ENCODE results near the gene TREH. TPM values are rescaled to one million over a fixed set of nuclear protein-coding genes. Genes with fewer than 3 reads are reported as not detected.

The TREH gene
- total RNA-seq, 1 donor from 2014 or later, result not detected

DNA sequence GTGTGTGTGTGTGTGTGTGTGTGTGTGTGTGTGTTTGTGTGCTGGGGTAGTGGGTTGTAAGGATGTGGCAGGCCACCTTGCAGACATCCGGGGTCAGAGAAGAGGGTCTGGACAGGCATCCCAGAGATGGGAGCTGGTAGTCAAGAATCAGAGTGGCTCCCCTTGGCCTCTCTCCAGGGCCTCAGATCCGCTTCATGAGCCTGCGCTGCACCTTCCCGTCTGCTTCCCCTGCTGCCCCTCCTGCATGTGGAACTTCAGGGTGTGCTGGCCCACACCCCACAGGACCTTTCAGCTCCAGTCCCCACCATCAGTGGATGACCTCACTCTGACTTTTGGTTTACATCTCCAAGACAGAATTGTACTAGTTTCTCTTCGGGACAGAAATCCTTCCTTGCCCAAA, 31.2 kb downstream of the TREH start:
- no peak for DNase-seq (ENCODE audit: low read depth, low spot score)

GRCh38 chr11:118646393-118646792, 33.1 kb downstream of the TREH start:
- DNase-seq (ENCODE audit: low read depth, low spot score), result no peak

DNA sequence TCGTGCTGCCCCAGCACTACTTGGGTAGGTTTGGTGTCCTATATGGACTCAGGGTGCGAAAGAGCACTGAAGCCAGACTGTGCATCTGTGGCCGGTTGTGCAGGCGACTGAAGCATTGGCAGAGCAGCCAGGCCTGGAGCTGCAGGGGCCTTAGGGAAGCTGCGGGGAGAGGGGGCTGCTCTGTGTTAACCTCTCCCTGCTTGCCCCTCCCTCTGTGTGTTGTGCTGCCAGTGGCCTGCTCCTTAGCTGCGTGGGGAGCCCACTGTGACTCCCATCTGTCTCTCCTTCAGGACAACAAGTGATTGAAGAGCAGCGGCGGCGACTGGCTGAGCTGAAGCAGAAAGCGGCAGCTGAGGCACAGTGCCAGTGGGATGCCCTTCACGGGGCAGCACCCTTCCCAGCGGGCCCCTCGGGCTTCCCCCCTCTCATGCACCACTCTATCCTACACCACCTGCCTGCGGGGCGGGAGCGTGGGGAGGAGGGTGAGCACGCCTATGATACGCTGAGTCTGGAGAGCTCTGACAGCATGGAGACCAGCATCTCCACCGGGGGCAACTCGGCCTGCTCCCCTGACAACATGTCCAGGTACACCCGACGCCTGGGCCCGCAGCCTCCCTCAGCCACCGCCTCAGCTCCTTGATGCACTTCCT, 34.3 kb downstream of the TREH start:
- DNase-seq (ENCODE audit: low read depth, low spot score), result no peak

DNA sequence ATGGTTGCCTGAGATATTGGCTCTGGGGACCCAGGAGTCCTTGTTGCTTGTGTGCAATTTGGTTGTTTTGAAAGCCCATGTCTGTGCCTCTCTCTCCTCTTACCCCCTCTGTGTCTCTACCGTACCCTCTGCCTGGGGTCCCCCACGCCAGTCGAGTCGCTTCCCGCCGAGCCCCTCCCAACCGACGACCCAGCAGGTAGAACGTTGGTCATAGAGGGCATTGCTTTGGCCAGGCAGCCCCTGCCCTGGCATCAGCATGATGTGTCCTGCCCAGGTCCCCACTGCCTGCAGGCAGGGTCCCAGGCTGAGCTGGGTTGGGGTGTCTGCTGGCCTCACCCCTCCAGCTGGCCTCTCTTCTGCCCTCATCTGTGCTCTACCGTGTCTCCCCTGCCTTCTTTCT, 35.0 kb downstream of the TREH start:
- DNase-seq (ENCODE audit: low read depth, low spot score), result no peak

GRCh38 chr11:118643995-118644345, 35.5 kb downstream of the TREH start:
- no peak for DNase-seq (ENCODE audit: low read depth, low spot score)

DNA sequence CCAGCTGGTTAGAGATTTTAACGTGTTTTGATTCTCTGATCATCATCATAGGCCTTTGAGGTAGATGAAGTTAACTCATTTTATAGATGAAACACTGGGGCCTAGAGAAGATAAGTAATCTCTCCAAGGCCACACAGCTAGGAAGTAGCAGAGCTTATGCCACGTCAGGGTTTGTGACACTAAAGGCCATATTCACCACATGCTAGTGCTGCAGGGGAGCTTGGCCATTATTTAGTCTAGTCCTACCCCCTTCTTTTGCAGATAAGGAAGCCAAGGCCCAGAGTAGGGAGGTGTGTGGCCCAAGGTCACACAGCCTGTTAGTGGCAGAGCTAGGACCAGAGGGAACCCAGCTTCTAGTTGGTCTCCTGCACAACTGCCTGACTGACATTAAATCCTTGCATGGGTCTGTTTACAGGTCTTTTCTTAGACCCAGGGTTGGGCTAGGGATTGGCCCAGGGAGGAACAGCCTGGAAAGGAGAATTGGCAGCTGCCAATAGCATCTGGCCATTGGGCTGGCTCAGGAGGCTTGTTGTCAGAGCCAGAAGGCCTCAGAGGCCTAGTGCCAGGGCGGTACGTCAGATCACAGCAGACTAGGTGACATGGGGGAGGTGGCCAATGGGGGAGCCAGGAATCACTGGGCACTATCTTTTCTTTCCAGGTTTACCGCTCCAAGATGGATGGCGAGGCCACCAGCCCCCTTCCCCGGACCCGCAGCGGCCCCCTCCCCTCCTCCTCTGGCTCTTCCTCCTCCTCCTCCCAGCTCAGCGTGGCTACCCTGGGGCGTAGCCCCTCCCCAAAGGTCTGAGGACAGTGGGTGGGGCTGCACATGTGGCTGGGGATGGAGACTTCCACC, 36.1 kb downstream of the TREH start:
- DNase-seq (ENCODE audit: low read depth, low spot score), result no peak

- no peak for DNase-seq (ENCODE audit: low read depth, low spot score)
Measured at GRCh38 chr11:118641397-118642019, 37.9 kb downstream of the TREH start.

GRCh38 chr11:118640332-118641154, 38.9 kb downstream of the TREH start:
- no peak for DNase-seq (ENCODE audit: low read depth, low spot score)

- no peak for DNase-seq (ENCODE audit: low read depth, low spot score)
Measured at GRCh38 chr11:118639899-118640298, 39.6 kb downstream of the TREH start.

GRCh38 chr11:118638726-118639125, 40.7 kb downstream of the TREH start:
- DNase-seq (ENCODE audit: low read depth, low spot score), result no peak

DNA sequence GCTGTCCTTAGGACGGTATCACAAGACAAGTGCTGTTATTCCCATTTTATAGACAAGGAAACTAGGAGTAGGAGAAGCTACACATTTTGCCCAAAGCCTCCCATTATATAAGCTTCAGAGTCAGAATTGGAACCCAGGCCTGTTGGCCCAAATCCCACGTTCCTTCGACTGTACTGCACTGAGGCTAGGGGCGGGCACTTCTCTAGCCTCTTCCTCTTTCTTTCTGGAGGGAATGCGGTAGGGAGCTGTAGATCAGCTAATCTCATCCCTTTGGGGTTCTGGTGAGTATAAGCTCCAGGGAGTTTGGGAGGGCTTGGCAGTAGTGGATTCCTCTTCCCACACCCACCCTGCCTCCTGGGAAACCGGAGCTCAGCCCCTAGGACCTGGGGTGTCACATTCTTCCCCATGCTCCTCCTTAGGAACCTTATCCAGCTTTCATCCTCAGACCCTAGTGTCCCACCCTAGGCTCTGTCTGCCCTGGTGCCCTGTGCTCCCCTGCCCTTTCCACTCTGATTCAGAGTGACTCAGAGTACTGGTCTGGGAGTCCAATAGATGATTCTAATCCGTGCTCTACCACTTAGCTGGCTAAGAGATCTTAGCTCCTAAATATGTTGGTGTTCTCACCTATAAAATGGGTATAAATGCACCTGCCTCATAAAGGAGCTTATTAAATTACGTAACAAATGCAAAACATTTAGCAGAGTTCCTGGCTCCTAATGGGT, 42.7 kb downstream of the TREH start:
- DNase-seq (ENCODE audit: low read depth, low spot score), result no peak

GRCh38 chr11:118635642-118636041, 43.8 kb downstream of the TREH start:
- no peak for DNase-seq (ENCODE audit: low read depth, low spot score)

GRCh38 chr11:118635237-118635591, 44.2 kb downstream of the TREH start:
- no peak for DNase-seq (ENCODE audit: low read depth, low spot score)

DNA sequence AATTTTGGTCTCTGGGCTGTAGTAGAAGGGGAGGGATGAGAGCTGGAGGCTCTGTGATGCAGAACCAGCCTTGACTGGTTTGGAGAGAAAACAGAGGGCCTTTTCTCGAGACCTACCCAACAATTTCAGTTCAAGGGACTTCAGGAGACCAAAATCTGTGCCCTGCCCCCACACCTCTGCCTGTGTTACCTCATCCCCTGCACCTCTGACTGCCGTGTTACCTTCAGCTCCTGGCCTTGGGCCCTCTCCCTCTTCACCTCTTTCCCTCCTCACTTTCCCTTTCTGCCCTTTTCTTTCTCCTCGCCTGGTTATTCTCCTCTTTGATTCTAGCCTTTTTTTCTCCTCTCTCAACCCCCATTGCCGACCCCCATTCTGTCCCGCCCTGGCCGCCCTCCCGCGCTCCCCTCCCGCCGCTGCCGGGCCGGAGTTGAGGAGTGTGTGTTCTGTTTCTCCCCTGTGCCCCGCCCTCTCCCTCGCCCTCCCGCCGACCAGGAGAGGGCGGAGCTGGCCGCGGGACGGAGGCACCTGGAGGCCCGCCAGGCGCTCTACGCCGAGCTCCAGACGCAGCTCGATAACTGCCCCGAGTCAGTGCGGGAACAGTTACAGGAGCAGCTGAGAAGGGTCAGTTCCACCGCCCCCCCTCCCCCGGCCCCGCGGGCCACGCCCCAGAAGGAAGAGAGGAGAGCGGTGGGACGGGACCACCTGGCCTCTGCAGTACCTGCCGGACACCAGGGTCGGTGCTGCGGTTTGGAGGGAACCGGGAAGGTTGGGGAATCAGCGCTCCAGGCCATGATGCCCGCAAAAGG, 44.8 kb downstream of the TREH start:
- DNase-seq (ENCODE audit: low read depth, low spot score), result no peak

DNA sequence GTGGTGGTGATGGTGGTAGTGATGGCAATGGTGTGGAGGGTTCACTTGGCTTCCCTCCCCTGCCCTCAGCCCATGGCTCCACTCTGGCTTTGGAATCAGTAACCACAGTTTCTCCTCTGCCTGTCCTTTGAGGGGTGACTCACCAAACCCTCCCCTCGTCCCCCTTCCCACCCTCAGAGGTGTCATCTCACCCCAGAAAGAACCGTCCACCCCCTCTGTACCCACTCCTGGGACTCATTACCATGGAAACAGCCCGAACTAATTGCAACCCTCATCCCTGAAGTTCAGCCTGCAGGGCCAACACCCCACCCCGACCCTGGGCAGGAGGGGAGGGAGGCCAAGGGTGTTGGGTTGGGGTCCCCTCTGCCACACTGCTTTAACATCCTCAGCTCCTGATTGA, 45.5 kb downstream of the TREH start:
- no peak for DNase-seq (ENCODE audit: low read depth, low spot score)

GRCh38 chr11:118633319-118633690, 46.1 kb downstream of the TREH start:
- no peak for DNase-seq (ENCODE audit: low read depth, low spot score)

DNA sequence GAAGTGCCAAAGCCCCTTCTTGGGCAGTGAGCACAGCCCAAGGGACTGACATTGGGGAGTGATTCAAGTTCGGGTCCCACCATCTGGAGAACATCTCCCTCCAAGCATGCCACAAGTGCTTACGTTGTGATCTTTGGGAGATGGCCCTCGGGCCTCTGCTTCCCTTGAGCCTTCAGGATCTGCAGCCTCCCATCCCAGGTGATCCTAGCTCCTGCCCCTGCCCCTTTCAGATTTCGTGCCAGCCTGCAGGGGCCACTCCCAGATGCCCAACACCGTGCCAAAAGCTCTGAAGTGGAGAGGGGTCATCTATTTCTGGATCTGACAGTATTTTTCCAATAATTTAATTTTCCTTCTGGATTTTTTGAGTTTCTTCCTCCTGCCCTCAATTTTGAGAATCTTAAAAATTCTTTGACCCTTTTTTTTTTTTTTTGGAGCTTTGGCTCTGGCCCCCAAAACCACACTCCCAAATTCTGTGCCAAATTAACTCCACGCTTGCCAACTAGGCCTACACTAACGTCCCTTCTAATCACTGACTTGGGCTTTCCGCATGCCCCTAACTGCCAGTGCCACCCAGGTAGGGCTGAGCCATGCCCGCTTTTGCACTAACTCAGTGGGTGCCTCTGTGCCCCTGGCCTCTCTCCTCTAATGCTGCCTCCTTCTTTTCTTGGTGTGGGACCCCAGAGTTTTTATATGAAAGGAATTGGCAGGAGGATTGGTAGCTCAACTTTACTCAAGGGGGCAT, 46.7 kb downstream of the TREH start:
- no peak for DNase-seq (ENCODE audit: low read depth, low spot score)

- DNase-seq (ENCODE audit: low read depth, low spot score), result no peak
Measured at GRCh38 chr11:118631142-118631909, 48.1 kb downstream of the TREH start.

All from pulmonary artery endothelial cell (primary cell).